ENCODE results near the gene PRR3. TPM values are rescaled to one million over a fixed set of nuclear protein-coding genes. Genes with fewer than 3 reads are reported as not detected.
"Not testable (repeated sequence)": the region's sequence is repeated elsewhere in the genome, so short reads cannot be mapped to it uniquely, and the experiment has no call there.

PRR3 gene, protein sequence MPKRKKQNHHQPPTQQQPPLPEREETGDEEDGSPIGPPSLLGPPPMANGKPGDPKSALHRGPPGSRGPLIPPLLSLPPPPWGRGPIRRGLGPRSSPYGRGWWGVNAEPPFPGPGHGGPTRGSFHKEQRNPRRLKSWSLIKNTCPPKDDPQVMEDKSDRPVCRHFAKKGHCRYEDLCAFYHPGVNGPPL
- polyA plus RNA-seq (2013, experiment 1 of 2), result 19.1 TPM
- polyA plus RNA-seq (2013, experiment 2 of 2), result 21.8 TPM

DNA sequence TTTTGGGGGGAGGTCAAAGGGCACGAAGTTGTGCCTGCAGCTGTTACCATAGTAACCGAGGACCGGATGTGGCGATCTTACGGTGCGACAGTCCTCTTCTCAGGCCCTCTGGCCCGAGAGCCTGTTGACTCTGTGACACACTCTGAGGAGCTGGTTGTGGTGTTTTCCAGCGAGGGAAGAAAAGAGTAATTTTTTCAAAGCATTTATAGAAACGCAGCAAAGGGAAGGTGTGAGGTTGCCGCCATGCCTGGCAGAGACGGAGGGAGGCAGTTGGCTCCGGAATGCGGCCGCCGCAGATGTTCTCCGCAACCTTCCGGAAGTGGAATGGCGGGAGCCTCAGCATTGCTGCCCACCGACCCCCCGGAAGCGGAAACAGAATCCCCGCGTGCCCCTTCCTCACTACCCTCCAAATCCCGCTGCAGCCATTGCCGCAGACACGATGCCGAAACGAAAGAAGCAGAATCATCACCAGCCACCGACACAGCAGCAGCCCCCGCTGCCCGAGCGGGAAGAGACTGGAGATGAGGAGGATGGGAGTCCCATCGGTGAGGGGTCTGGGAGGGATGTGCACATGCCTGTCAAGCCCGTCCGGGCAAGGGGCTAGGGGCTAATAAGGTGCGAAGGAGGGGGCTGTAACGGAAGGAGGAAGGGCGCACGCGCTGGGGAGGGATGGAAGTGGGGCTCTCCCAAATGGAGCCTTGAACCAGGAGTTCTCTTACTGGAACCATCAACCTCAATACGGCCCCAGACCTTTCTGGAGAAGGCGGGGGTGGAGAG is at the start of gene PRR3:
PRR3 (plus strand) TSS at position 390 of the 777 bp plus-strand sequence; CDS start at position 440, 50 bp downstream.
- H3K27me3 ChIP-seq (ENCODE audit: insufficient read depth, low read length), result no peaks in the 10 kb centered on the region
- H3K27ac ChIP-seq (ENCODE audit: low read depth, low read length), result peak within 1 kb of the TSS; percentile 99
- no peaks in the 10 kb centered on the region for H3K9me3 ChIP-seq (ENCODE audit: insufficient read depth, low read depth, low read length)
- peak within 1 kb of the TSS; percentile 81 for H3K4me3 ChIP-seq (ENCODE audit: low read length)
- H3K9ac ChIP-seq (ENCODE audit: low read depth, low read length), result peak within 1 kb of the TSS; percentile 87
- under 1% methylated on average over 42 of the region's 42 CpGs for WGBS
- peaks cover 9% of the 10 kb centered on the region; the same call in 1 of the 2 replicates for H3K4me1 ChIP-seq (ENCODE audit: insufficient read depth, low read length)
- H3K36me3 ChIP-seq (ENCODE audit: insufficient read depth, low read length), result peaks cover 53% of the 10 kb centered on the region

DNA sequence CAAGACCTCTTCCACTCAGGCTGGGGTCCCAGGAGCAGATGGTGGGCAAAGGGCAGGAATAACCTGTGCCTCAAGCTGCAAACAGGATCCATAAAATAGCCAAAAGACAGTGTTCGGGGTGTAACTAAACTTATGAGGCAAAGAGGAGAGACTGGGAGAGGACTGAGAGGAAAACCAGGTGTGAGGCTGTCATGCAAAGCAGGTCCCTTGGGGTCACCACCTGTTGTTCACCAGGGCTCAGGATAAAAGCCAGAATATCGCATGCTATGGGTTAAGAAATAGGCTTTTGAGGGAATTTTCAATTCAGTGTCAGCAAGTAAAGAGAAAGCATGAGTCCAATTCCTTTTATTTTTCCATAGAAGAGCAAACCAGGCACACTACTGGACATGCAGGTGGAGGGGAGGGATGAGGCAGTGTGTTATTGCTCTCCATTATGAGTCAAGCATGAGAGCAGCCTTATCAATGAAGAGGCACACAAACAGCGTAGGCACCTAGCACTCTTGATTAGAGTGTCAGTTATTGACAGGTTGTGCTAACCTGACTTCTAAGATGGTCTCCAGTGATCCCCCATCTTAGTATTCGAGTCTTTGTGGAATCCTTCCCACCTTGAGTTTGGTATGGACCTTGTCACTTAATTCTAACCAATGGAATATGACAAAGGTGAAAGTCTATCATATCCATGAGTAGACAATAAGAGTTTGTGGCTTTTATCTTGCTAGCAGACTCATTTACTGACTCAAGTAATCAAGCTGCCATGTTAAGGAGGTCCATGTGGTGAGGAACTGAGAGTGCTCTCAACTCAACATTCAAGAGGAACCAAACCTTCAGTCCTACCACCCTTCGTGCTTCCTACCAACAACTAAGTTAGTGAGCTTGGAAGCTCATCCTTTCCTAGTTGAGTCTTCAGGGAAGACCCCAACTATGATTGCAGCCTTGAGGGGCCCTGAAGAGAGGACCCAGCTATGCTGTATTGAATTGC is 49.0 kb upstream of the PRR3 start:
- no peak overlapping the region for H3K9ac ChIP-seq (ENCODE audit: low read depth, low read length)
- WGBS, result 91% methylated on average over 5 of the region's 5 CpGs
- no peak overlapping the region for H3K27ac ChIP-seq (ENCODE audit: low read depth, low read length)

DNA sequence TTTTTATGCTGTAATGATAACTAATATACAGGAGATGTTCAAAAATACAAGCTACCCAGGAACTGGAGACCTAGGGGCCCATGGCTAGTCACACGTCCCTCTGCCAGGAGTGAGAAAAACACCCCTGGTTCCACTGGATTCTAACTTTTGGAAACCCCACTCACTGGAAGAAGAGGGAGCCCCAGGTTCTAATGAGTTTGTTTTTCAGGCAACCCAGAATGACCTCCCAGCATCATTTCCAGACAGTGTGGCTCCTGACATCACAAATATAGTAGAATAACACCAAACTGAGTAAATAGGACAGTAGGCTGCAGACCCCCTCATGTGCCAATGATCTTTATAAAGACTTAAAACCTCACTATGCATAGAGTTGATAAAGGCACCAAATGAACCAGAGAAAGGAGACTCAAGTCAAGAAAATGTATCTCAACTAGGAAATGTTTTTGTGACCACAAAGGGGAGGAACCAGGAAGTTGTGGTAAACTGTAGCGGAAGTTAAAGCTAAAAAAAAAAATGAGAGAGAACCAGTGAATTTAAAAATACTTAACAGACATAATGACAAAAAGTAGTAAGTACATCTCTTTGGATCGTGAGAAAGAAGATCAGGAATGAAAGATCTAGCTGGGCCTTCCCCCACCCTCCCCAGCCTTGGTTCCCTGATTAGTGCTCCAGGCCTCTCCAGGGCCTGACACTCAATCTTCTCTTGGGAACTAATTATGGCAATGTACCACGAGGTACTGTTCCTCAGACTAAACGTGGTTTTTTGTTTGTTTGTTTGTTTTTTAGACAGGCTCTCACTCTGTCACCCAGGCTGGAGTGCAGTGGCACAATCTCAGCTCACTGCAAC is 48.0 kb upstream of the PRR3 start:
- Histone ChIP-seq H3K27ac (ENCODE audit: low read depth, low read length) (no peak overlapping the region), H3K4me3 (ENCODE audit: low read length) (no peak overlapping the region), H3K27me3 (ENCODE audit: insufficient read depth, low read length) (no peaks in the 10 kb centered on the region), H3K9ac (ENCODE audit: low read depth, low read length) (no peak overlapping the region), H3K4me1 (ENCODE audit: insufficient read depth, low read length) (peaks cover 9% of the 10 kb centered on the region), H3K9me3 (ENCODE audit: insufficient read depth, low read depth, low read length) (no peaks in the 10 kb centered on the region), H3K36me3 (ENCODE audit: insufficient read depth, low read length) (no peaks in the 10 kb centered on the region)
- 79% methylated on average over 5 of the region's 5 CpGs for WGBS

More for the DNA sequence above, 49.0 kb upstream of the PRR3 start:
- H3K4me1 ChIP-seq (ENCODE audit: insufficient read depth, low read length), result peaks cover 7% of the 10 kb centered on the region
- no peaks in the 10 kb centered on the region for H3K36me3 ChIP-seq (ENCODE audit: insufficient read depth, low read length)
- no peaks in the 10 kb centered on the region for H3K27me3 ChIP-seq (ENCODE audit: insufficient read depth, low read length)
- H3K9me3 ChIP-seq (ENCODE audit: insufficient read depth, low read depth, low read length), result no peaks in the 10 kb centered on the region
- H3K4me3 ChIP-seq (ENCODE audit: low read length), result no peak overlapping the region

DNA sequence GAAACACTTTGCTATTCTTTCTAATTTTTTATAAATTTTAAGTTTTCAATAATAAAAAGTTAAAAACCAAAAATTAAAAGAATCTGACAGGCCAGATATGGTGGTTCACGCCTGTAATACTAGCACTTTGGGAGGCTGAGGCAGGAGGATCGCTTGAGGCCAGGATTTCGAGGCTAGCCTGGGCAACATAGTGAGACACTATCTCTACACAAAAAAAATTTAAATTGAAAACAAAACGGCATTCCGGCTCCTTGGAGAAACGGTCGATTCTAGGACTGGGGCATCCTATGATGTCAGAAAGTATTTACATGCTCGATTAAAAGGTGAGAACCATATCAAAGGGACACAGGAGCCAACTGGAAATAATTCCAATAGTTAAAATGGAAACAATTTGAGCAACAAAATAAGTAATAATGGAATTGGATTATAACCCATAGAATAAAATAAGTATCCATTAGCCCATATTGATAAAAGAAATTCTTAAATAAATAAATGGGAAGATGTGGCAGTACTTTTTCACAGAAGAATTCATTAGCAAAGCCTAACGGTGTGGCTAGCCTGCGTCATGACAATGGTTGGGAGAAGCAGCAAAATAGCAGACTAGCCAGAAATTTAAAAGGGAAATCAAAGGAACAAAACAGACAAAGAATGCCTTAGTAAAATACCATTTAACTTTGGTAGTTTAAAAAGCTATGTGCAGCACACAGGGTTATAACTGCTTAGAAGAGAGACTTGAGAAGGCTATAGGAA is 46.5 kb upstream of the PRR3 start:
- no peaks in the 10 kb centered on the region for H3K36me3 ChIP-seq (ENCODE audit: insufficient read depth, low read length)
- H3K9ac ChIP-seq (ENCODE audit: low read depth, low read length), result no peak overlapping the region
- peaks cover 14% of the 10 kb centered on the region for H3K4me1 ChIP-seq (ENCODE audit: insufficient read depth, low read length)
- H3K4me3 ChIP-seq (ENCODE audit: low read length), result no peak overlapping the region
- WGBS, result 92% methylated on average over 10 of the region's 10 CpGs
- H3K27me3 ChIP-seq (ENCODE audit: insufficient read depth, low read length), result no peaks in the 10 kb centered on the region
- H3K9me3 ChIP-seq (ENCODE audit: insufficient read depth, low read depth, low read length), result no peaks in the 10 kb centered on the region
- H3K27ac ChIP-seq (ENCODE audit: low read depth, low read length), result peak overlapping the region; percentile 22; the same call in 1 of the 2 replicates

DNA sequence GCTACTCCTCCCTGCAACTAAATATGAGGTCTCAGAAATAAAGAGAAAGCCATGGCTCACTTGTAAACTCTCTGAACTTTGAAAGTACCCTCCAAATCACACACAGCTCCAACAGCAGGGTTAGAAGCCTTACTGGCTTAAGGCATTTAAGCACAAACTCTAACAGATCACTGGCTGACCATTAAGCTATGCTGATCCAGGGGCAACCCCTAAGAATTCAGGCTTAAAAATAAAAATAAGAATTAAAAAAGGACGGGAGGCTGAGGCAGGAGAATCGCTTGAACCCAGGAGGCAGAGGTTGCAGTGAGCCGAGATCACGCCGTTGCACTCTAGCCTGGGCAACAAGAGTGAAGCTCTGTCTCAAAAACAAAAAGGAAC is 45.9 kb upstream of the PRR3 start:
- 69% methylated on average over 5 of the region's 5 CpGs for WGBS
- Histone ChIP-seq H3K27ac (ENCODE audit: low read depth, low read length) (peak overlapping the region; percentile 22; the same call in 1 of the 2 replicates), H3K4me1 (ENCODE audit: insufficient read depth, low read length) (peaks cover 14% of the 10 kb centered on the region), H3K4me3 (ENCODE audit: low read length) (no peak overlapping the region), H3K36me3 (ENCODE audit: insufficient read depth, low read length) (no peaks in the 10 kb centered on the region), H3K9me3 (ENCODE audit: insufficient read depth, low read depth, low read length) (no peaks in the 10 kb centered on the region), H3K27me3 (ENCODE audit: insufficient read depth, low read length) (no peaks in the 10 kb centered on the region), H3K9ac (ENCODE audit: low read depth, low read length) (no peak overlapping the region)

DNA sequence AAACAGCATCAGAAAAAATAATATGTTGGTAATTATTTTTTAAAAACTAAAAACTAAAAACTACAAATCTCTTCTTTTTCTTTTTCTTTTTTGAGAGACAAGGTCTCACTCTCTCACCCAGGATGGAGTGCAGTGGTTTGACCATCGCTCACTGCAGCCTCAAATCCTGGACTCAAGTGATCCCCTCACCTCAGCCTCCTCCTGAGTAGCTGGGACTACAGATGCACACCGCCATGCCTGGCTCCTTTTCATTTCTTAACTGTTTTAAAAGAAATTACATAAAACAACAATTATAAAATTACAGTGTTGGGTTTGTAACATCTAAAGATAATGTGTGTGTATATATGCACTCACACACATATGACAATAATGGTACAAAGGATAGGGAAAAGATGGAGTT is 43.6 kb upstream of the PRR3 start:
- H3K4me3 ChIP-seq (ENCODE audit: low read length), result no peak overlapping the region
- no peak overlapping the region for H3K9ac ChIP-seq (ENCODE audit: low read depth, low read length)
- no peaks in the 10 kb centered on the region for H3K36me3 ChIP-seq (ENCODE audit: insufficient read depth, low read length)
- no peaks in the 10 kb centered on the region for H3K9me3 ChIP-seq (ENCODE audit: insufficient read depth, low read depth, low read length)
- H3K4me1 ChIP-seq (ENCODE audit: insufficient read depth, low read length), result peaks cover 14% of the 10 kb centered on the region
- 93% methylated on average over 1 of the region's 2 CpGs for WGBS
- H3K27ac ChIP-seq (ENCODE audit: low read depth, low read length), result no peak overlapping the region
- H3K27me3 ChIP-seq (ENCODE audit: insufficient read depth, low read length), result no peaks in the 10 kb centered on the region

DNA sequence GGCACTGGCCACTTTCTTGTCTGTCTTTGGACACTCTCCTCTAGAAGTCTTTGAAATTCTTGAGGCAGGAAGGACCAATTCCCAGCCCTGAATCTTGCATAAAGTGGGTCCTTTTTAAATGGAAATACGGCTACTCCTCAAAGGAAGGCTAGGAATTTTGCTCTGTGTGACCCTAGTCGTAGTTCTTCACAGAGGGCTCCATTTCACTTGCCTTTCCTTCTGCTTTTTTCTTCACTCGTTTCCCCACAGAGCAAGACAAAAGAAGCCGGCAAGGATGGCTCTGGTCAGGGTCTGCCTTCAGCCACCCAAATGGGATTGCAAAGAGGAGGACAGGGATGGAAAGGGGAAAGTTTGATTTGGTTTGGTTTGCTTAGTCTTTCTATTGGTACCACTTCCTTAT is 42.0 kb upstream of the PRR3 start:
- Histone ChIP-seq H3K27me3 (ENCODE audit: insufficient read depth, low read length) (no peaks in the 10 kb centered on the region), H3K4me1 (ENCODE audit: insufficient read depth, low read length) (peaks cover 14% of the 10 kb centered on the region), H3K36me3 (ENCODE audit: insufficient read depth, low read length) (no peaks in the 10 kb centered on the region), H3K4me3 (ENCODE audit: low read length) (peak overlapping the region; percentile 55), H3K27ac (ENCODE audit: low read depth, low read length) (peak overlapping the region; percentile 63), H3K9ac (ENCODE audit: low read depth, low read length) (no peak overlapping the region), H3K9me3 (ENCODE audit: insufficient read depth, low read depth, low read length) (no peaks in the 10 kb centered on the region)
- 8% methylated on average over 4 of the region's 4 CpGs for WGBS

DNA sequence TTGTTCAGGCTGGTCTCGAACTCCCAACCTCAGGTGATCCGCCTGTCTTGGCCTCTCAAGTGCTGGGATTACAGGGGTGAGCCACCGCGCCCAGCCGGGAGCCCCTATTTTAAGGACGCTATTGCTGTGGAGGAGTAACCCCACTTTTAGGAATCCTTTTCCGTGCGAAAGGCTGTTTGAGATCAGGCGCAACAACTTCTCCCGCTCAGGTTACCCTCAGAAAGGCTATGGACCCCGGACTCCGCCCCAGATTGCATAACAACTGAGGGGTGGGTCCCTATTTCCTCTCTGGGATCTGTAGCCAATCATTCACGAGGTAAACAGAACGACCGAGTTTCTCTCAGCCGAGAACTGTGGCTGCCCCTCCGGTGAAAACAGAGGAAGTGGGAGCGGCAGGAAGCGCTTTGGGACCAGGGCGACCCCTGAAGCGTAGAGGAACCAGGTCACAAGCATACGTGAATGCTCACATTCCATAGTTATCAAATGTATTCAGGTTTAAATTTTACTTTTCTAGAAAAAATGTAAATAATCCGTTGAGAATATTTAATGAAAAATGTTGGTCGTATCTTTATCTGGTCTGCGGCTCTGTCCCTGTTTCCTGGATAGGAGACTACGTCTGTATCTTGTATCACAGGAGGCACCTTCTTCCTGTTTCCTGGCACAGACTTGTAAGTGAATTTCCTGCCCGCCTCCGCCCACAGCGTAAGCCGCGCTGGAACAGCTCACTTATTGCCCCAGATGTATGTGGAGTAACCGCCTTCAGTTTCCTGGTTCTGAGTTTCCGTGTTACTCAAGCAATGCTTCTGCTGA is 40.9 kb upstream of the PRR3 start:
- no peaks in the 10 kb centered on the region for H3K9me3 ChIP-seq (ENCODE audit: insufficient read depth, low read depth, low read length)
- H3K9ac ChIP-seq (ENCODE audit: low read depth, low read length), result peak overlapping the region; percentile 57; the same call in 1 of the 2 replicates
- H3K36me3 ChIP-seq (ENCODE audit: insufficient read depth, low read length), result no peaks in the 10 kb centered on the region
- H3K4me3 ChIP-seq (ENCODE audit: low read length), result peak overlapping the region; percentile 55
- H3K27ac ChIP-seq (ENCODE audit: low read depth, low read length), result peak overlapping the region; percentile 84; the same call in 1 of the 2 replicates
- peaks cover 7% of the 10 kb centered on the region for H3K4me1 ChIP-seq (ENCODE audit: insufficient read depth, low read length)
- H3K27me3 ChIP-seq (ENCODE audit: insufficient read depth, low read length), result no peaks in the 10 kb centered on the region
- 8% methylated on average over 33 of the region's 33 CpGs for WGBS

DNA sequence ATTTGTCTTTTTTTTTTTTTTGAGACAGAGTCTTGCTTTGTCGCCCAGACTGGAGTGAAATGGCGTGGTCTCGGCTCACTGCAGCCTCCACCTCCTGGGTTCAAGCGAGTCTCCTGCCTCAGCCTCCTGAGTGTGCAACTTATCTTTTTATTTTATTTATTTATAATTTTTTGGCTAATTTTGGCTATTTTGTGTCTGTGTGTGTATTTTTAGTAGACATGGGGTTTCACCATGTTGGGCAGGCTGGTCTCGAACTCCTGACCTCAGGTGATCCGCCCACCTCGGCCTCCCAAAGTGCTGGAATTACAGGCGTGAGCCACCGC is 40.4 kb upstream of the PRR3 start:
- Histone ChIP-seq H3K27ac (ENCODE audit: low read depth, low read length) (peak overlapping the region; percentile 84; the same call in 1 of the 2 replicates), H3K4me3 (ENCODE audit: low read length) (peak overlapping the region; percentile 55)
- not testable (repeated sequence) for H3K9ac ChIP-seq (ENCODE audit: low read depth, low read length); H3K36me3 ChIP-seq (ENCODE audit: insufficient read depth, low read length); H3K27me3 ChIP-seq (ENCODE audit: insufficient read depth, low read length); H3K9me3 ChIP-seq (ENCODE audit: insufficient read depth, low read depth, low read length); H3K4me1 ChIP-seq (ENCODE audit: insufficient read depth, low read length)
- 86% methylated on average over 9 of the region's 9 CpGs for WGBS

All from HUES64 (cell line).